Panc1 (cell line): Measurements from ENCODE around the gene PRDX5.

Experiments used
- CTCF ChIP-seq: fragments of 450-650 bp; IDR thresholded peaks from 2 replicates; pipeline ENCODE4 v1.5.1; 2017; ENCODE audit warnings: mild to moderate bottlenecking
- SIN3A ChIP-seq: IDR thresholded peaks from 2 replicates; pipeline ENCODE4 v1.6.1; 2012; ENCODE audit warnings: low read depth, mild to moderate bottlenecking, low read length, moderate library complexity, borderline replicate concordance; ENCODE audit not compliant: insufficient read depth

- TF ChIP-seq CTCF (no peak), SIN3A (no peak)
Measured at GRCh38 chr11:64295760-64296159, 22.2 kb upstream of the PRDX5 start.
